ENCODE measurements around the gene EVA1B. TPM values are rescaled to one million over a fixed set of nuclear protein-coding genes. Genes with fewer than 3 reads are reported as not detected.
A peak's percentile ranks its signal among the peaks of the same experiment; 100 is the strongest.

Gene EVA1B
- total RNA-seq, 1 donor from 2014 or later = 4.8 TPM

- DNase-seq (ENCODE audit: low spot score) (peak; percentile 69), ATAC-seq (peak; percentile 59)
Observed at GRCh38 chr1:36321119-36321951, 2.1 kb downstream of the EVA1B start.

DNA sequence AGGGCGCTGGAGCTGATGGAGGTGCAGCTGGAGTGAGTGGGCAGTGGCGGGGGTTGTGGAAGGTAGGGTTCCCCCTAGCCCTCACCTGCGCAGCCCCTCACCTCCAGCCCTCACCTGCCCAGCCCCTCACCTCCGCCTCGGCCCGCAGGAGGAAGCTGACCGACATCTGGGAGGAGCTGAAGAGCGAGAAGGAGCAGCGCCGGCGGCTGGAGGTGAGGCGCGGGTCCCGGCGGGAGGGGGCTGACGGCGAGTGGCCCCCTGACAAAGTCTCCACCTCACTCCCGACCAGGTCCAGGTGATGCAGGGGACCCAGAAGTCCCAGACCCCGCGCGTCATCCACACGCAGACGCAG, 2.7 kb downstream of the EVA1B start:
- DNase-seq (ENCODE audit: low spot score) (no peak), ATAC-seq (no peak)

DNA sequence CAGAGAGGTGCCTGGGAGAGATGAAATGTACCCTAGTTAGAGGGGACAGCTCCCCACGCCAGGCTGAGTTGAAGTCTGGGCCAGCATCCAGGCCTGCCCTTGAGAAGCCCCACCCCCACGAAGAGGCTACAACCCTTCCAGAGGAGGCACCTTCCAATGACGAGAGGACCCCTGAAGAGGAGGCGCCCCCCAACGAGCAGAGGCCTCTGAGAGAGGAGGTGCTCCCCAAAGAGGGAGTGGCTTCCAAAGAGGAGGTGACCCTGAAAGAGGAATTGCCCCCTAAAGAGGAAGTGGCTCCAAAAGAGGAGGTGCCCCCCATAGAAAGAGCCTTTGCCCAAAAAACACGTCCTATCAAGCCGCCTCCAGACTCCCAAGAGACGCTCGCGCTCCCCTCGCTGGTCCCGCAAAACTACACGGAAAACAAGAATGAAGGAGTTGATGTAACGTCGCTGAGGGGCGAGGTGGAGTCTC, 3.1 kb downstream of the EVA1B start:
- DNase-seq (ENCODE audit: low spot score) (no peak), ATAC-seq (no peak)

GRCh38 chr1:36309397-36309796, 14.0 kb downstream of the EVA1B start:
- DNase-seq (ENCODE audit: low spot score) = no peak
- no peak for ATAC-seq

DNA sequence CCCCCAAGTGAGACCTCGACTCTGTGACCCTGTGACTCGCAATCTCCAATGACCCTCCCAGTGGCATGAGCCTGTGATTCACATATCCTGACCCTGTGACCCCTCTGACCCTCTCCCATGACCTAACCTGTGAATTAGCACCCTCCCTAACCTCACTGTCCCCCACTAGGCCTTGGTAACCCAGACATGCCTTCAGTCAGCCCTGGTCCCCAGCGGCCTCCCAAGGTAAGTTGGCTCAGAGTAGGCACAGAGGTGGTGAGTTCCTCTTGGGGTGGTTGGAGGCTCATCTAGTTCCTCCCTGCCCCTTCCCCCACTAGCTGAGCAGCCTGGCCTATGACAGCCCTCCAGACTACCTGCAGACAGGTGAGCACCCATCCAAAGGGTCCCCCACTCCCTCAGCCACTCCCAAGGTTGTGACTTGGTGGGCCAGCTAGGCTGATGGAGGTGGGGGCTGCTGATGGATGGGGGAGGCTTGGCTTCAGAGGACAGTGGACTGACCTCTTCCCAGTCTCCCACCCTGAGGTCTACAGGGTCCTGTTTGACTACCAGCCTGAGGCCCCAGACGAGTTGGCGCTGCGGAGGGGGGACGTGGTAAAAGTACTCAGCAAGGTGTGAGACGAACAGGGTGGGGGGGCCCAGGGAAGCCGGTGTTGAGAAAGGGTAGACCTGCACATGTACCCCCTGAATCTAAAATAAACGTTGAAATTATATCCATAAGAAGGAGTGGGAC, 15.7 kb downstream of the EVA1B start:
- DNase-seq (ENCODE audit: low spot score) (no peak), ATAC-seq (no peak)

DNA sequence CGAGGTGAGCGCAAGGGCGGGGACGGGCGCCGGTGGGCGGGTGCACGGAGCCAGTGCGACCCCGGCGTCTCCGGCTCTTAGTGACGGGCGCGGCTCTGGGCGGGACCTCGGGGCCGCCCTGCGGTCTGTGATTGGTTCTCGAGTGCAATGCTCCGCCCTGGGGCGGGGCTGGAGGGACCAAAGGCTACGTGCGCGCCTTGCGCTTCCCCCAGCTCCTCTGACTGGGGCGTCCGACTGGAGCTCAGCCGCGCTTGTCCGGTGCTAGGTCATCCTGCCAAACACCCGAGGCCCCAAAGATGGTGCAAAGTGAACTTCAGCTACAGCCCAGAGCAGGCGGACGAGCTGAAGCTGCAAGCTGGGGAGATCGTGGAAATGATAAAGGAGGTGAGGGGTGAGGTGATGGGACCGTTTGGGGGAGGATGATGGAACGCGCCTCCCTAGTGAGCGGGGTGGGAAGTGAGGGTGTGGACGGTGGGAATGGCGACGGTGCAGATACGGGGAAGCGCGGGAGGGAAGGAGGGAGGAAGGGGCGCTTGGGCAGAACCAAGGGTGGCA, 16.5 kb downstream of the EVA1B start:
- peak; percentile 94 for DNase-seq (ENCODE audit: low spot score)

GRCh38 chr1:36306210-36306901, 17.1 kb downstream of the EVA1B start, which contains the start of gene SH3D21:
Gene SH3D21, plus strand, starts transcription at chr1:36306368. Its CDS starts 53 bp downstream, at chr1:36306421.
- DNase-seq (ENCODE audit: low spot score) (peak; percentile 71), ATAC-seq (peak; percentile 80)

More for the DNA sequence above, 16.5 kb downstream of the EVA1B start:
- ATAC-seq = peak; percentile 96

DNA sequence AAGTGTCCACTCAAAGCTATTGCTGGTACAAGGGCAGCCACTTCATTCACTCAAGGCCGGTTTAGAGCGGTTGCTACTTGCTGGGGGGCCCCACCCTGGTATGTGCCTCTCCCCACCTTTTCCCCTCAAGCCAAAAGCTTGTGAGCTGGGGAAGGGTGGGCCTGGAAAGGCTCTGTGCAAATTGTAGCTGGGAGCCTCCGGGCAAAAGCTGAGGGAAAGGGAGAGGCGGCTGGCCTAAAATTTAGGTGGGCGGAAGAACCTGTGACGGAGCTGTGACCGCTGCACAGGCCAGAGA, 17.6 kb downstream of the EVA1B start:
- DNase-seq (ENCODE audit: low spot score) = no peak

DNA sequence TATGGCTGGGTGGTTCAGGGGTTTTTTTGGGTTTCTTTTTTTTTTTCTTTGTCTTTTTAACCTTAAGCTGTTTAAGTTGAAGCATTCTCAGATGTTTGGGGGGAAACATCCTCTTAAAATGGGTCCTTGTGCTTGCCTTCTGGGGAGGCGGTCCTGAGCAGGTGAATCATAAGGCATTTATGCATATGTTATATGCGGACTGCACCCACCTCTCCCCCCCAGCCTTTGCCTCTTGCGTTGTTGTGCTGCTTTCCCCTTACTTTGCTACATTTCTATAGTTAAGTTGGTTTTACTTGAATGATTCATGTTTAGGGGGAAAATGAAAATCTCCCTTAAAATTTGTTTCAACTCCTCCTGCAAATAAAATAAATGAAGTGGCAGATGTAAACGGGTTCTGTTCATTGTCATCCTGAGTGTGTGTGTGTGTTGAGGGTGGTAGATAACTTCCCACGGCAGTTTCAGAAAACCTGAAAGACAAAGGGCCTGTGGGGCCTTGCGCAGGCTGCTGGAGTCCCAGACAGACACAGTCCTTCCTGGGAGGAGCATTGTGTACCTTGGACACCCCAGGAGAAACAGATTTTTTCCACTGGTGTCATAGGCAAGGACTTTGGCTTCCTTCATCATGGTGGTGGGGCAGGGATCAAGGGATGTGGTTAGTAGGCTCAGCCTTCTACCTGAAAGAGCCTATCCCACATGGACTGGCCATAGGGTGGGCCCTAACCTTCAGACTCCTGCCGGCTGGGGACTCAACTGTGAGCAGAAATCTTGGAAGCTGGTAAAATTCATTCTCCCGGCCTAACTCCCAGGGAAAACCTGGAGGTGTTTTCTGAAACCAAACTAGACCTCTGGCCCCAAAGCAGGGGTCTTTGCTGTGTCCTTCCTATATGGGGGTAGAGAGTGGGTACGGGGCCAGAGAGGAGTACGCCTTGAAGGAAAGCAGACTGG, 18.2 kb downstream of the EVA1B start:
- DNase-seq (ENCODE audit: low spot score) = no peak

More for the DNA sequence above, 17.6 kb downstream of the EVA1B start:
- no peak for ATAC-seq

GRCh38 chr1:36304521-36304920, 18.9 kb downstream of the EVA1B start:
- no peak for ATAC-seq
- no peak for DNase-seq (ENCODE audit: low spot score)

More for the DNA sequence above, 18.2 kb downstream of the EVA1B start:
- no peak for ATAC-seq

DNA sequence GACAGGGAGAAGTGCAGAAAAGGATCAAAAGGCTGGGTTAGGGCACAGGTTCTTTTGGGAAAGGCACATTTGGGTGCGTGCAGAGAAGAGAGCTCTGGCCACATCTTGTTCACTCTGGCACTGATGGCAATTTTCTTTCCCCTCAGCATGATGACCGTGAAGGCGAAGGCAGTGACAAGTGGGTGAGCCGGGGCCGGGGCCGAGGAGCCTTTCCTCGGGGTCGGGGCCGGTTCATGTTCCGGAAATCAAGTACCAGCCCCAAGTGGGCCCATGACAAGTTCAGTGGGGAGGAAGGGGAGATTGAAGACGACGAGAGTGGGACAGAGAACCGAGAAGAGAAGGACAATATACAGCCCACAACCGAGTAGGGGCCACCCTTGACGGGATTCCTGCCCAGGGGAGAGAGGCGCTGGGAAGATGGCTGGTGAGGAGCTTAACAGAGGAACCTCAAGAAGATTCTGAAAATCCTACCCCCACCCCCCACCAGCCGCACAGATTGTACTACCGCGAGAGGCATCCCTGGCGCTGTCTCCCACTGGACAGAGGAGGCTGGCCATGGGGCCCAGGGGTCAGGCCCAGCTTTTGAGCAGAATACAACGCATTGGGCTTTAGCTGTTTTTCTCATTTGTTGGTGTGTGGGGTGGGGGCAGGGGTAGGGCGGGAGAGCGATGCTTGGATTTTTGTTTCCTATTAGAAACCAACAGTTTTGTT, 19.6 kb downstream of the EVA1B start:
- no peak for ATAC-seq
- DNase-seq (ENCODE audit: low spot score) = no peak

DNA sequence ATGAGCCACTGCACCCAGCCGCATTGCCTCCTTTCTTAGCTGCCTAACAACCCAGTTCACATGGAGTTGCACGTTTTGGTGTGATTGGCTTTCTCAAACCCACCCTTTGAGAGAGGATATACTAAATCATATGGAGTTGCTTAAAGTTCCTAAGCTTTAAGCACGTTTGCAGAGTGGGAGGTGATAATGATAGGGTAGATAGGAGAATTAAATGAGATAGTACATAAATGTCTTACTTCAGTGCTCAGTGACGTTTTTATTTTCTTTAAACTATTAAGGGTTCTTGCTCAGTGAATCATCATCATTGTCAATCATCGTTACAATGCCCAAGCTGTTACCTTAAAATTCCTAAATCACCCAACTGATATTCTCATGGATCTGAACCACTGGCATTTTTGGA, 20.2 kb downstream of the EVA1B start:
- DNase-seq (ENCODE audit: low spot score) (no peak), ATAC-seq (no peak)

- DNase-seq (ENCODE audit: low spot score) (no peak), ATAC-seq (no peak)
Observed at GRCh38 chr1:36301220-36301619, 22.2 kb downstream of the EVA1B start.

- no peak for ATAC-seq
Observed at GRCh38 chr1:36300526-36300925, 22.9 kb downstream of the EVA1B start.

GRCh38 chr1:36298640-36299039, 24.8 kb downstream of the EVA1B start:
- ATAC-seq = no peak
- no peak for DNase-seq (ENCODE audit: low spot score)

More at GRCh38 chr1:36300526-36300925, 22.9 kb downstream of the EVA1B start:
- DNase-seq (ENCODE audit: low spot score) = no peak

- DNase-seq (ENCODE audit: low spot score) = no peak
- no peak for ATAC-seq
Observed at GRCh38 chr1:36297062-36297461, 26.4 kb downstream of the EVA1B start.

DNA sequence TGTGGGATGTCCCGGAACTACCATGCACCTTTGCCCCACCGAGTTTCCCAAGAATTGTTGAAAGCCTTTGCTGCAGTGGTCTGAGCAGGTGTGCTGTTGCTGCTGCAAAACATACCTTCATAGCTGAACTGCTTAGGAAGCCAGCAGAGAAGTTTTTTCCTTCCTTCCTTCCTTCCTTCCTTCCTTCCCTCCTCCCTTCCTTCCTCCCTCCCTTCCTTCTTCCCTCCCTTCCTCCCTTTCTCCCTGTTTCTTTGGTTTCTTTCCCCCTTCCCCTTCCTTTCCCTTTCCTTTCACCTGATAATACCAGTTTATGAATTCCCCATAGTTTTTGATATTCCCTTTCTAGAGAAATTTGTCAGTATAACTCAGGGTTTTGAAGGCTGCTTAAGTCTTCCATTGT, 28.1 kb downstream of the EVA1B start:
- ATAC-seq = no peak
- no peak for DNase-seq (ENCODE audit: low spot score)

DNA sequence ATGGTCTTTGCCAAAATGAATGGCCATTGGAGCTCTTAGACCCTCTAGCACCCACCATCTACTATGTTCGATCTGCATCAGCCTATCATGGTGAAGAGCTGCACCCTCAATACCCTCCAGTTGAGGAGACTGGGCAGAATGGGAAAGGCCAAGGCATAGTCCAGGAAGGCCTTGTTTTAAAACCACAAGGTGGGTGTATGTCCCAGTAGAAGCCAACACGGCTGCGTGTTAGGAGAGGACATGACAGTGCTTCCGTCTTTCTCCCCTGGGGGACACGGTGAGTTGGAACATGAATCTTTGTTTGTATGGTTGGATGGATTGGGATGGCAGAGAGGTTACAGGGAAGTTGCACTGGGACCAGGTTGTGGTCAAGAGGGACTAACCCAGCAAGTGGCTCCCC, 35.9 kb downstream of the EVA1B start:
- DNase-seq (ENCODE audit: low spot score) = no peak
- no peak for ATAC-seq

DNA sequence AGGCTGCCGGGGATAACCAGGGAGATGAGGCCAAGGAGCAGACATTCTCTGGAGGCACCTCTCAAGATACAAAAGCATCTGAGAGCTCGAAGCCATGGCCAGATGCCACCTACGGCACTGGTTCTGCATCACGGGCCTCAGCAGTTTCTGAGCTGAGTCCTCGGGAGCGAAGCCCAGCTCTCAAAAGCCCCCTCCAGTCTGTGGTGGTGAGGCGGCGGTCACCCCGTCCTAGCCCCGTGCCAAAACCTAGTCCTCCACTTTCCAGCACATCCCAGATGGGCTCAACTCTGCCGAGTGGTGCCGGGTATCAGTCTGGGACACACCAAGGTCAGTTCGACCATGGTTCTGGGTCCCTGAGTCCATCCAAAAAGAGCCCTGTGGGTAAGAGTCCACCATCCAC, 36.6 kb downstream of the EVA1B start:
- ATAC-seq (no peak), DNase-seq (ENCODE audit: low spot score) (no peak)

Data from left lobe of liver (tissue), 2 donors.